ENCODE results near the gene SLC16A3. TPM values are rescaled to one million over a fixed set of nuclear protein-coding genes. Genes with fewer than 3 reads are reported as not detected.
A peak's percentile ranks its signal among the peaks of the same experiment; 100 is the strongest.

The SLC16A3 gene
- total and polyA plus RNA-seq, 9 of the 15 experiments (the other 6 are each of a cell fraction or from before 2014, with no cell fraction given): 0.11 to 5.4 (median 1.2) TPM; not detected in 2

DNA sequence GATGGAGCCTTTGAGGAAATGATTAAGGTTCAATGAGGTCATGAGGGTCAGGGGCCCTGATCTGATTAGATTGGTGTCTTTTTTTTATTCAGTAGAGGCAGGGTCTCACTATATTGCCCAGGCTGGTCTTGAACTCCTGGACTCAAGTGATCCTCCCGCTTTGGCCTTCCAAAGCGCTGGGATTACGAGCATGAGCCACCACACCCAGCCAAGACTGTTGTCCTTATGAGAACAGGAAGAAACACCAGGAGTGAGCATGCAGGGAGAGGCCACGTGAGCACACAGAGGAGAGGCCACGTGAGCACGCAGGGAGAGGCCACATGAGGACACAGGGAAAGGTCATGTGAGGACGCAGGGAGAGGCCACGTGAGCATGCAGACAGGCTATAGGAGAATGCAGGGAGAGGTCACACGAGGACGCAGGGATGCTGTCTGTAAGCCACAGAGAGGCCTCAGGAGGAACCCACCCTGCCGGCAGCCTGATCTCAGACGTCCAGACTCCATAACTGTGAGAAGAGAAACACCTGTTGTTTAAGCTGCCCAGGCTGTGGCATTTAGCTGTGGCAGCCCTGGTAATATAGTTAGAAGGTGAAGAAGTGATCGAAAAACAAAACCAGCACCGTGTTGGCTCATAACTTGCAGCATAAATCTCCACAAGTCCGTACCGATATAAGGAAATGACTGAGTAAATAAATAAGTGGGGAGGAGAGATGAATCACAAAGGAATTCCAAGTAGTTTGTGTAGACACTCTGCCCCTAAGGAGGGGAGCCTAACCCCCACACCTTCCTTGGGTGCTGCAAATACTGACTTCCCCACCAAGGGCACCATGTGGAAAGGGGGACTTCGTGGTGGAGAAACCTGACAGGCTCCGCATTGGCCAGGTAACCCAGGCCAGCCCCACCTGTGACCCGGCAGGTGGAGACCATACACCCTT is 59.3 kb downstream of the SLC16A3 start (continued):
- TF ChIP-seq ZNF668 (CRISPR knock-in tag; IDR thresholded peaks at IDR 0.05): no peak
- no peak for TF ChIP-seq KAT2B (IDR thresholded peaks at IDR 0.05; ENCODE audit: low read depth, low read length)
- TF ChIP-seq SREBF2 (CRISPR knock-in tag; IDR thresholded peaks at IDR 0.05): no peak
- TF ChIP-seq ZNF644 (tag; IDR thresholded peaks at IDR 0.05; ENCODE audit: low read depth): peak; percentile 85
- TF ChIP-seq ZBTB7A (IDR thresholded peaks at IDR 0.05; ENCODE audit: borderline replicate concordance, control insufficient read depth, low read depth, low read length): no peak
- TF ChIP-seq KDM4B (IDR thresholded peaks at IDR 0.05; ENCODE audit: borderline replicate concordance in 2 of 2, low read depth in 1 of 2): peak in 1 of 2 experiments; percentile 38; a peak in 1 of 4 replicates
- TF ChIP-seq ZNF184 (CRISPR knock-in tag; IDR thresholded peaks at IDR 0.05): no peak
- TF ChIP-seq GABPB2 (CRISPR knock-in tag; conservative IDR thresholded peaks at IDR 0.05): no peak
- TF ChIP-seq E2F3 (CRISPR knock-in tag; IDR thresholded peaks at IDR 0.05): no peak
- TF ChIP-seq MEF2D (tag; conservative IDR thresholded peaks at IDR 0.05; ENCODE audit: low read depth): peak; percentile 83
- TF ChIP-seq ZNF436 (CRISPR knock-in tag; IDR thresholded peaks at IDR 0.05): no peak
- 0 out of 2 replicates have a peak, but pooled peaks have one; percentile 1 for TF ChIP-seq XRCC5 (IDR thresholded peaks at IDR 0.05; ENCODE audit: low read depth, low read length)
- TF ChIP-seq, protein P1, sequence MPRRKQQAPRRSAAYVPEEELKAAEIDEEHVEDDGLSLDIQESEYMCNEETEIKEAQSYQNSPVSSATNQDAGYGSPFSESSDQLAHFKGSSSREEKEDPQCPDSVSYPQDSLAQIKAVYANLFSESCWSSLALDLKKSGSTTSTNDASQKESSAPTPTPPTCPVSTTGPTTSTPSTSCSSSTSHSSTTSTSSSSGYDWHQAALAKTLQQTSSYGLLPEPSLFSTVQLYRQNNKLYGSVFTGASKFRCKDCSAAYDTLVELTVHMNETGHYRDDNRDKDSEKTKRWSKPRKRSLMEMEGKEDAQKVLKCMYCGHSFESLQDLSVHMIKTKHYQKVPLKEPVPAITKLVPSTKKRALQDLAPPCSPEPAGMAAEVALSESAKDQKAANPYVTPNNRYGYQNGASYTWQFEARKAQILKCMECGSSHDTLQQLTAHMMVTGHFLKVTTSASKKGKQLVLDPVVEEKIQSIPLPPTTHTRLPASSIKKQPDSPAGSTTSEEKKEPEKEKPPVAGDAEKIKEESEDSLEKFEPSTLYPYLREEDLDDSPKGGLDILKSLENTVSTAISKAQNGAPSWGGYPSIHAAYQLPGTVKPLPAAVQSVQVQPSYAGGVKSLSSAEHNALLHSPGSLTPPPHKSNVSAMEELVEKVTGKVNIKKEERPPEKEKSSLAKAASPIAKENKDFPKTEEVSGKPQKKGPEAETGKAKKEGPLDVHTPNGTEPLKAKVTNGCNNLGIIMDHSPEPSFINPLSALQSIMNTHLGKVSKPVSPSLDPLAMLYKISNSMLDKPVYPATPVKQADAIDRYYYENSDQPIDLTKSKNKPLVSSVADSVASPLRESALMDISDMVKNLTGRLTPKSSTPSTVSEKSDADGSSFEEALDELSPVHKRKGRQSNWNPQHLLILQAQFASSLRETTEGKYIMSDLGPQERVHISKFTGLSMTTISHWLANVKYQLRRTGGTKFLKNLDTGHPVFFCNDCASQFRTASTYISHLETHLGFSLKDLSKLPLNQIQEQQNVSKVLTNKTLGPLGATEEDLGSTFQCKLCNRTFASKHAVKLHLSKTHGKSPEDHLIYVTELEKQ (CRISPR knock-in tag; IDR thresholded peaks at IDR 0.05): no peak
- no peak for TF ChIP-seq STAT5B (CRISPR knock-in tag; IDR thresholded peaks at IDR 0.05)
- TF ChIP-seq LCOR (CRISPR knock-in tag; IDR thresholded peaks at IDR 0.05): peak; percentile 49; the same call in 1 of the 2 replicates
- no peak for TF ChIP-seq POLR2AphosphoS5 (IDR thresholded peaks at IDR 0.05; ENCODE audit: control insufficient read depth, insufficient read depth, low read depth, low read length)
- TF ChIP-seq, protein P2, sequence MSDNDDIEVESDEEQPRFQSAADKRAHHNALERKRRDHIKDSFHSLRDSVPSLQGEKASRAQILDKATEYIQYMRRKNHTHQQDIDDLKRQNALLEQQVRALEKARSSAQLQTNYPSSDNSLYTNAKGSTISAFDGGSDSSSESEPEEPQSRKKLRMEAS (CRISPR knock-in tag; IDR thresholded peaks at IDR 0.05): peak; percentile 99
- no peak for TF ChIP-seq PHF21A (IDR thresholded peaks at IDR 0.05; ENCODE audit: borderline replicate concordance, low read depth)
- TF ChIP-seq EHMT2 (IDR thresholded peaks at IDR 0.05): peak; percentile 71; the same call in 1 of the 2 replicates
- TF ChIP-seq, protein P3, sequence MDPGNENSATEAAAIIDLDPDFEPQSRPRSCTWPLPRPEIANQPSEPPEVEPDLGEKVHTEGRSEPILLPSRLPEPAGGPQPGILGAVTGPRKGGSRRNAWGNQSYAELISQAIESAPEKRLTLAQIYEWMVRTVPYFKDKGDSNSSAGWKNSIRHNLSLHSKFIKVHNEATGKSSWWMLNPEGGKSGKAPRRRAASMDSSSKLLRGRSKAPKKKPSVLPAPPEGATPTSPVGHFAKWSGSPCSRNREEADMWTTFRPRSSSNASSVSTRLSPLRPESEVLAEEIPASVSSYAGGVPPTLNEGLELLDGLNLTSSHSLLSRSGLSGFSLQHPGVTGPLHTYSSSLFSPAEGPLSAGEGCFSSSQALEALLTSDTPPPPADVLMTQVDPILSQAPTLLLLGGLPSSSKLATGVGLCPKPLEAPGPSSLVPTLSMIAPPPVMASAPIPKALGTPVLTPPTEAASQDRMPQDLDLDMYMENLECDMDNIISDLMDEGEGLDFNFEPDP (CRISPR knock-in tag; IDR thresholded peaks at IDR 0.05): no peak
- 0 out of 2 replicates have a peak, but pooled peaks have one; percentile 5 for TF ChIP-seq PTBP1 (IDR thresholded peaks at IDR 0.05; ENCODE audit: low read depth, low read length)
- no peak for TF ChIP-seq ZNF197 (CRISPR knock-in tag; IDR thresholded peaks at IDR 0.05; ENCODE audit: low read depth)
- no peak for TF ChIP-seq RHOXF2B (CRISPR knock-in tag; conservative IDR thresholded peaks at IDR 0.05)
- TF ChIP-seq ZNF76 (CRISPR knock-in tag; IDR thresholded peaks at IDR 0.05; ENCODE audit: borderline replicate concordance): no peak
